GM12878 (cell line): ENCODE results near the gene POLR1F. TPM values are rescaled to one million over a fixed set of nuclear protein-coding genes. Genes with fewer than 3 reads are reported as not detected.

Experiments used
- ATAC-seq: fragments of 200-7000 bp; cut with Tn5 transposase; 3 replicates; pipeline ENCODE4 v1.9.1; 2020; ENCODE audit warnings: mild to moderate bottlenecking, moderate library complexity
- BruUV-seq: library from RNA; stranded (reverse); fragments of 400-500 nt; replicated peaks from 2 replicates; lab custom pipeline; 2021; lab: Mats Ljungman, UMichigan
- CTCF ChIA-PET: fragments of 300-600 bp; sonication (Branson Sonifier 250); formaldehyde crosslinking; extraction: SDS; loops from one replicate; lab custom pipeline; 2021; ENCODE audit warnings: inconsistent platforms; lab: Yijun Ruan, JAX
- POLR2A ChIA-PET: fragments of 350-600 bp; formaldehyde crosslinking; extraction: SDS; loops from one replicate; lab custom pipeline; 2021; ENCODE audit warnings: inconsistent platforms; lab: Charles Lee
- RAD21 ChIA-PET: fragments of 300-600 bp; sonication (Branson Sonifier 250); formaldehyde crosslinking; loops from one replicate; lab custom pipeline; 2023; ENCODE audit warnings: antibody characterized with exemption; ENCODE audit not compliant: unreplicated experiment; lab: Charles Lee
- SMC1A ChIA-PET: fragments of 300-600 bp; sonication (Branson Sonifier 250); formaldehyde crosslinking; loops from one replicate; lab custom pipeline; 2023; ENCODE audit not compliant: unreplicated experiment, uncharacterized antibody; lab: Charles Lee
- DNase-seq: peaks from one replicate; pipeline ENCODE4 v3.0.0-alpha.2; 2011; ENCODE audit warnings: low read depth, low spot score
- FAIRE-seq: peaks from 3 replicates; lab custom pipeline; 2011; peaks lifted over from hg19 to GRCh38; lab: Jason Lieb, UNC
- H2AFZ ChIP-seq: 2 replicates; pipeline ENCODE4 v1.6.0; 2011; ENCODE audit warnings: low read depth, low read length, control low read depth; ENCODE audit not compliant: control insufficient read depth
- H3K27ac ChIP-seq: 2 replicates; pipeline ENCODE4 v1.5.1; 2011; ENCODE audit warnings: control low read depth; ENCODE audit not compliant: control insufficient read depth, insufficient read depth
- H3K27me3 ChIP-seq, 2 experiments: replicated peaks in 1 of 2; 2 replicates each; pipeline versions ENCODE4 v1.6.0 to v1.6.1; 2011; ENCODE audit warnings: low read length in 1 of 2; ENCODE audit not compliant: control insufficient read depth in 2 of 2, insufficient read depth in 2 of 2
- H3K36me3 ChIP-seq, 2 experiments: 2 replicates each; pipeline ENCODE4 v1.5.1; 2011; ENCODE audit warnings: low read length in 1 of 2; ENCODE audit not compliant: control insufficient read depth in 2 of 2, insufficient read depth in 2 of 2
- H3K4me1 ChIP-seq: 2 replicates; pipeline ENCODE4 v1.6.1; 2011; ENCODE audit warnings: mild to moderate bottlenecking, low read length, moderate library complexity, mixed read lengths; ENCODE audit not compliant: control insufficient read depth, insufficient read depth
- H3K4me2 ChIP-seq: 2 replicates; pipeline ENCODE4 v1.6.0; 2011; ENCODE audit warnings: control low read depth; ENCODE audit not compliant: control insufficient read depth, insufficient read depth
- H3K4me3 ChIP-seq: fragments of 200-600 bp; sonication (generic); 2 replicates; pipeline ENCODE4 v1.5.1; 2016
- H3K79me2 ChIP-seq: 2 replicates; pipeline ENCODE4 v1.6.0; 2011; ENCODE audit warnings: low read length; ENCODE audit not compliant: control insufficient read depth, insufficient read depth
- H3K9ac ChIP-seq: 2 replicates; pipeline ENCODE4 v1.8.0; 2011; ENCODE audit warnings: low read length, control low read depth, mixed read lengths; ENCODE audit not compliant: control insufficient read depth, insufficient read depth
- H3K9me3 ChIP-seq: replicated peaks from 3 replicates; pipeline ENCODE4 v1.5.1; 2011; ENCODE audit warnings: mild to moderate bottlenecking, low read length; ENCODE audit not compliant: control insufficient read depth, insufficient read depth
- H4K20me1 ChIP-seq: 2 replicates; pipeline ENCODE4 v1.6.0; 2011; ENCODE audit not compliant: control insufficient read depth, insufficient read depth
- EZH2 ChIP-seq: IDR thresholded peaks from 2 replicates; pipeline ENCODE4 v1.6.1; 2012; ENCODE audit warnings: low read depth, mild to moderate bottlenecking, control low read depth, inconsistent platforms, low read length, borderline replicate concordance; ENCODE audit not compliant: control insufficient read depth
- FOXM1 ChIP-seq: IDR thresholded peaks from 2 replicates; pipeline ENCODE4 v1.6.1; 2012; ENCODE audit warnings: low read depth, mild to moderate bottlenecking, inconsistent platforms, low read length, moderate library complexity
- KLF5 ChIP-seq: fragments of 450-650 bp; IDR thresholded peaks from 2 replicates; pipeline ENCODE4 v1.6.1; 2014; ENCODE audit warnings: mild to moderate bottlenecking; ENCODE audit not compliant: partially characterized antibody
- POLR2A ChIP-seq: IDR thresholded peaks from 2 replicates; pipeline ENCODE4 v1.6.1; 2011; ENCODE audit warnings: low read depth, mild to moderate bottlenecking, low read length
- RB1 ChIP-seq: fragments of 450-650 bp; formaldehyde crosslinking; IDR thresholded peaks from 2 replicates; pipeline ENCODE4 v1.6.1; 2017; ENCODE audit warnings: mild to moderate bottlenecking, borderline replicate concordance
- RFX5 ChIP-seq: IDR thresholded peaks from 2 replicates; pipeline ENCODE4 v1.6.1; 2011; ENCODE audit warnings: low read depth, low read length, improper control_type of control experiment
- SMAD5 ChIP-seq: IDR thresholded peaks from 2 replicates; pipeline ENCODE4 v1.6.1; 2016; ENCODE audit warnings: antibody characterized with exemption, low read depth
- STAT1 ChIP-seq: fragments of 450-650 bp; conservative IDR thresholded peaks from 2 replicates; pipeline ENCODE4 v1.6.1; 2014; ENCODE audit warnings: antibody characterized with exemption, mild to moderate bottlenecking
- WRNIP1 ChIP-seq: IDR thresholded peaks from 2 replicates; pipeline ENCODE4 v1.6.1; 2011; ENCODE audit warnings: low read depth, low read length, improper control_type of control experiment, borderline replicate concordance
- WGBS: methylation state at CpG from one replicate; pipeline ENCODE4 v1.1.6; 2016; ENCODE audit warnings: low lambda C conversion rate; ENCODE audit not compliant: insufficient replicate concordance, insufficient coverage; ENCODE audit errors: missing lambda C conversion rate; 5-methylcytosine and 5-hydroxymethylcytosine counted together
- in situ Hi-C: fragments of 300-500 bp; cut with MboI; formaldehyde crosslinking; loops from 9 replicates; pipeline ENCODE4 v1.14.3; 2018; ENCODE audit warnings: mixed read lengths
- intact Hi-C: fragments of 100-400 bp; cut with micrococcal nuclease; formaldehyde crosslinking; loops from one replicate; pipeline ENCODE4 v1.14.2; 2022; ENCODE audit not compliant: unreplicated experiment
- polyA plus RNA-seq, 11 experiments: library from polyadenylated mRNA; depleted of rRNA in 4 of 11; unstranded in 6 of 11; stranded (reverse) in 5 of 11; fragments of >200 nt; fragmentation: Nextera tagmentation in 4 of 11; fragmentation: Illumina TruSeq in 1 of 11; extraction: Ambion mirVana in 4 of 11; extraction: Trizol in 1 of 11; gene quantifications; 1 replicate in 1 of 11; 2 replicates in 10 of 11; pipeline versions ENCODE4 v1.2.1 to v1.2.3, GENCODE V29; 2011 to 2016; ENCODE audit warnings: inconsistent platforms in 2 of 11, missing spikeins in 2 of 11, low read depth in 1 of 11
- total RNA-seq, 4 experiments: library from RNA; depleted of rRNA in 3 of 4; stranded (reverse); fragments of >200 nt in 3 of 4; fragmentation: Illumina TruSeq in 1 of 4; extraction: Trizol in 1 of 4; gene quantifications; 2 replicates each; pipeline versions ENCODE4 v1.2.1 to v1.2.3, GENCODE V29; 2013 to 2021
- TF ChIP-seq, protein P1 (sequence below): fragments of 450-650 bp; formaldehyde crosslinking; IDR thresholded peaks from 2 replicates; pipeline ENCODE4 v1.5.0; 2022; ENCODE audit warnings: mild to moderate bottlenecking, missing genetic modification characterization
- TF ChIP-seq, protein P2 (sequence below): IDR thresholded peaks from 2 replicates; pipeline ENCODE4 v1.6.1; 2012; ENCODE audit warnings: low read depth, low read length, improper control_type of control experiment
- TF ChIP-seq, protein P3 (sequence below): fragments of 450-650 bp; IDR thresholded peaks from 2 replicates; pipeline ENCODE4 v1.6.1; 2016; ENCODE audit warnings: mild to moderate bottlenecking

Gene POLR1F
- total and polyA plus RNA-seq, 10 of the 15 experiments (the other 5 are each of a cell fraction or from before 2014, with no cell fraction given), result 16.9 to 129 (median 29.7) TPM

GRCh38 chr7:19715499-19715898 lies 6.7 kb upstream of the POLR1F start:
- TF ChIP-seq STAT1, result no peak
- no peak for TF ChIP-seq EZH2
- TF ChIP-seq, protein P1, sequence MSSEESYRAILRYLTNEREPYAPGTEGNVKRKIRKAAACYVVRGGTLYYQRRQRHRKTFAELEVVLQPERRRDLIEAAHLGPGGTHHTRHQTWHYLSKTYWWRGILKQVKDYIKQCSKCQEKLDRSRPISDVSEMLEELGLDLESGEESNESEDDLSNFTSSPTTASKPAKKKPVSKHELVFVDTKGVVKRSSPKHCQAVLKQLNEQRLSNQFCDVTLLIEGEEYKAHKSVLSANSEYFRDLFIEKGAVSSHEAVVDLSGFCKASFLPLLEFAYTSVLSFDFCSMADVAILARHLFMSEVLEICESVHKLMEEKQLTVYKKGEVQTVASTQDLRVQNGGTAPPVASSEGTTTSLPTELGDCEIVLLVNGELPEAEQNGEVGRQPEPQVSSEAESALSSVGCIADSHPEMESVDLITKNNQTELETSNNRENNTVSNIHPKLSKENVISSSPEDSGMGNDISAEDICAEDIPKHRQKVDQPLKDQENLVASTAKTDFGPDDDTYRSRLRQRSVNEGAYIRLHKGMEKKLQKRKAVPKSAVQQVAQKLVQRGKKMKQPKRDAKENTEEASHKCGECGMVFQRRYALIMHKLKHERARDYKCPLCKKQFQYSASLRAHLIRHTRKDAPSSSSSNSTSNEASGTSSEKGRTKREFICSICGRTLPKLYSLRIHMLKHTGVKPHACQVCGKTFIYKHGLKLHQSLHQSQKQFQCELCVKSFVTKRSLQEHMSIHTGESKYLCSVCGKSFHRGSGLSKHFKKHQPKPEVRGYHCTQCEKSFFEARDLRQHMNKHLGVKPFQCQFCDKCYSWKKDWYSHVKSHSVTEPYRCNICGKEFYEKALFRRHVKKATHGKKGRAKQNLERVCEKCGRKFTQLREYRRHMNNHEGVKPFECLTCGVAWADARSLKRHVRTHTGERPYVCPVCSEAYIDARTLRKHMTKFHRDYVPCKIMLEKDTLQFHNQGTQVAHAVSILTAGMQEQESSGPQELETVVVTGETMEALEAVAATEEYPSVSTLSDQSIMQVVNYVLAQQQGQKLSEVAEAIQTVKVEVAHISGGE, result no peak
- no peak for TF ChIP-seq KLF5
- no peak for TF ChIP-seq WRNIP1
- TF ChIP-seq, protein P2, sequence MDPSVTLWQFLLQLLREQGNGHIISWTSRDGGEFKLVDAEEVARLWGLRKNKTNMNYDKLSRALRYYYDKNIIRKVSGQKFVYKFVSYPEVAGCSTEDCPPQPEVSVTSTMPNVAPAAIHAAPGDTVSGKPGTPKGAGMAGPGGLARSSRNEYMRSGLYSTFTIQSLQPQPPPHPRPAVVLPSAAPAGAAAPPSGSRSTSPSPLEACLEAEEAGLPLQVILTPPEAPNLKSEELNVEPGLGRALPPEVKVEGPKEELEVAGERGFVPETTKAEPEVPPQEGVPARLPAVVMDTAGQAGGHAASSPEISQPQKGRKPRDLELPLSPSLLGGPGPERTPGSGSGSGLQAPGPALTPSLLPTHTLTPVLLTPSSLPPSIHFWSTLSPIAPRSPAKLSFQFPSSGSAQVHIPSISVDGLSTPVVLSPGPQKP, result no peak
- no peak for TF ChIP-seq SMAD5
- TF ChIP-seq FOXM1, result no peak
- TF ChIP-seq POLR2A, result no peak
- no peak for TF ChIP-seq RFX5
- TF ChIP-seq, protein P3, sequence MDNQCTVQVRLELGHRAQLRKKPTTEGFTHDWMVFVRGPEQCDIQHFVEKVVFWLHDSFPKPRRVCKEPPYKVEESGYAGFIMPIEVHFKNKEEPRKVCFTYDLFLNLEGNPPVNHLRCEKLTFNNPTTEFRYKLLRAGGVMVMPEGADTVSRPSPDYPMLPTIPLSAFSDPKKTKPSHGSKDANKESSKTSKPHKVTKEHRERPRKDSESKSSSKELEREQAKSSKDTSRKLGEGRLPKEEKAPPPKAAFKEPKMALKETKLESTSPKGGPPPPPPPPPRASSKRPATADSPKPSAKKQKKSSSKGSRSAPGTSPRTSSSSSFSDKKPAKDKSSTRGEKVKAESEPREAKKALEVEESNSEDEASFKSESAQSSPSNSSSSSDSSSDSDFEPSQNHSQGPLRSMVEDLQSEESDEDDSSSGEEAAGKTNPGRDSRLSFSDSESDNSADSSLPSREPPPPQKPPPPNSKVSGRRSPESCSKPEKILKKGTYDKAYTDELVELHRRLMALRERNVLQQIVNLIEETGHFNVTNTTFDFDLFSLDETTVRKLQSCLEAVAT, result no peak
- no peak for TF ChIP-seq RB1
- Histone ChIP-seq H3K4me3 (no peak overlapping the region), H3K9ac (no peak overlapping the region), H3K4me1 (no peaks in the 10 kb centered on the region), H3K27ac (no peak overlapping the region), H3K9me3 (no peaks in the 10 kb centered on the region), H3K79me2 (no peaks in the 10 kb centered on the region), H3K4me2 (no peak overlapping the region), H2AFZ (no peak overlapping the region), H4K20me1 (no peaks in the 10 kb centered on the region), H3K36me3 (no peaks in the 10 kb centered on the region), H3K27me3 (no peaks in the 10 kb centered on the region; a peak in 1 of 4 replicates)
- intact Hi-C loops, result no loop called here
- DNase-seq (no peak), ATAC-seq (no peak), FAIRE-seq (no peak)
- CTCF ChIA-PET, result interaction anchor here (0.7 to 8.0 kb wide), 10 partner anchors 13 to 932 kb away, joined by 3 to 184 read pairs (median 8); no protein-coding TSS in a partner anchor
- POLR2A ChIA-PET, result no interaction called here
- in situ Hi-C loops, result no loop called here
- RAD21 ChIA-PET, result interaction anchor here (1.2 to 8.1 kb wide), 3 partner anchors 33 to 932 kb away, joined by 3 to 123 read pairs (median 23); no protein-coding TSS in a partner anchor
- BruUV-seq, result no TSS peak
- WGBS, result 0% methylated on average over 1 of the region's 1 CpG
- SMC1A ChIA-PET, result interaction anchor here (1.1 to 5.0 kb wide), 5 partner anchors 12 to 882 kb away, joined by 4 to 87 read pairs (median 11); no protein-coding TSS in a partner anchor
